C4-2B (cell line): Measurements from ENCODE around the gene XPO4.

Source experiments
- ZFX ChIP-seq: fragments of 450-650 bp; IDR thresholded peaks from 2 replicates; pipeline ENCODE4 v1.6.1; 2017
- TF ChIP-seq, protein P1 (sequence below): fragments of 450-650 bp; conservative IDR thresholded peaks from 2 replicates; pipeline ENCODE4 v1.5.1; 2017; ENCODE audit warnings: mild to moderate bottlenecking

DNA sequence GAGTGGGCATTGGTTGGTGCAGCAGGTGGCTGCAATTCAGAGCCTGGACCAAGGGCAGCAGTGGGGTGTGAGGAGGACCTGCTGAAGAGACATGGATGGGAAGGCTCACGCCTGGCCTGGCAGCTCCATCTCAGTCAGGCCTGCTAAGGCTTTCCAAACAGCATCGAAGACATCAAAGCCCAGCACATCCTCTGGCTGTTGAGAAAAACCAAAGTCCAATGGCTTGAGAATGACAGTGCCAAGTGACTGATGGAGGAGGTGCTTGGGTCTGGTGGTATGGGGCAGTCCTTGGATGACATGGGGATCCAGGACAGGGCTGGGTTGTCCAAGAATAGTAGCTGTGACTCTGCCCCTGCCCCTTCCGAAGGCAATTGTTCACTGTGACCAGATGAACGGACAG is 19.0 kb upstream of the XPO4 start:
- TF ChIP-seq, protein P1, sequence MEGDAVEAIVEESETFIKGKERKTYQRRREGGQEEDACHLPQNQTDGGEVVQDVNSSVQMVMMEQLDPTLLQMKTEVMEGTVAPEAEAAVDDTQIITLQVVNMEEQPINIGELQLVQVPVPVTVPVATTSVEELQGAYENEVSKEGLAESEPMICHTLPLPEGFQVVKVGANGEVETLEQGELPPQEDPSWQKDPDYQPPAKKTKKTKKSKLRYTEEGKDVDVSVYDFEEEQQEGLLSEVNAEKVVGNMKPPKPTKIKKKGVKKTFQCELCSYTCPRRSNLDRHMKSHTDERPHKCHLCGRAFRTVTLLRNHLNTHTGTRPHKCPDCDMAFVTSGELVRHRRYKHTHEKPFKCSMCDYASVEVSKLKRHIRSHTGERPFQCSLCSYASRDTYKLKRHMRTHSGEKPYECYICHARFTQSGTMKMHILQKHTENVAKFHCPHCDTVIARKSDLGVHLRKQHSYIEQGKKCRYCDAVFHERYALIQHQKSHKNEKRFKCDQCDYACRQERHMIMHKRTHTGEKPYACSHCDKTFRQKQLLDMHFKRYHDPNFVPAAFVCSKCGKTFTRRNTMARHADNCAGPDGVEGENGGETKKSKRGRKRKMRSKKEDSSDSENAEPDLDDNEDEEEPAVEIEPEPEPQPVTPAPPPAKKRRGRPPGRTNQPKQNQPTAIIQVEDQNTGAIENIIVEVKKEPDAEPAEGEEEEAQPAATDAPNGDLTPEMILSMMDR, result no peak
- no peak for TF ChIP-seq ZFX
